ENCODE measurements around the gene OR2L5. TPM values are rescaled to one million over a fixed set of nuclear protein-coding genes. Genes with fewer than 3 reads are reported as not detected.

Gene OR2L5
- total RNA-seq, 1 experiment from 2014 or later: not detected

DNA sequence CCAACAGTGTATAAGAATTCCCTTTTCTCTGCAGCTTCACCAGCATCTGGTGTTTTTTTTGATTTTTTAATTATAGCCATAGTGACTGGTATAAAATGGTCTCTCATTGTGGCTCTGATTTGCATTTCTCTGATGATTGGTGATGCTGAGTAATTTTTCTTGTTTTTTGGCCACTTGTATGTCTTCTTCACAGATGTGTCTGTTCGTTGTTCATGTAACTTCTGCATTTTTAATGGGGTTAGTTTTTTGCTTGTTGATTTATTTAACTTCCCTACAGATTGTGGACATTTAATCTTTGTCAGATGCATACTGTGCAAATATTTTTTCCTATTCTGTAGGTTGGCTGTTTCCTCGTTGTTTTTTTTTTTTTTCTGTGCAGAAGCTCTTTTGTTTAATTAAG lies 20.5 kb upstream of the OR2L5 start:
- Histone ChIP-seq H3K9me3 (ENCODE audit: control insufficient read depth in 1 of 2, insufficient read depth in 1 of 2, low read depth in 1 of 2, low read length in 2 of 2) (peaks cover 4 to 13% of the 10 kb centered on the region in 2 experiments; a peak in 2 of 4 replicates), H3K4me3 (replicated peaks in 1 of 2; ENCODE audit: low read depth in 1 of 2, low read length in 2 of 2) (no peak overlapping the region), H3K4me2 (ENCODE audit: low read length) (no peak overlapping the region), H2AFZ (ENCODE audit: low read depth, low read length, poor library complexity, severe bottlenecking) (no peak overlapping the region), H3K36me3 (ENCODE audit: control insufficient read depth in 1 of 2, insufficient read depth in 2 of 2, low read length in 2 of 2) (no peaks in the 10 kb centered on the region), H3K9ac (ENCODE audit: low read length) (no peak overlapping the region), H3K79me2 (ENCODE audit: insufficient read depth, low read length) (no peaks in the 10 kb centered on the region), H3K27ac (ENCODE audit: low read depth, low read length) (no peak overlapping the region), H4K20me1 (ENCODE audit: insufficient read depth) (no peaks in the 10 kb centered on the region), H3K9me2 (ENCODE audit: insufficient read depth) (no peaks in the 10 kb centered on the region), H3K4me1 (ENCODE audit: control insufficient read depth in 1 of 2, insufficient read depth in 2 of 2, low read length in 2 of 2) (no peaks in the 10 kb centered on the region), H3K27me3 (ENCODE audit: insufficient read depth, low read length) (no peaks in the 10 kb centered on the region)
- ATAC-seq (no peak), DNase-seq (ENCODE audit: low read depth, low spot score) (no peak)
- BruUV-seq (replicated peaks): no TSS peak
- RAD21 ChIA-PET (ENCODE audit: low non-redundant PET in 1 of 2, low total read pairs in 2 of 2, uncharacterized antibody in 2 of 2, unreplicated experiment in 2 of 2): no interaction called here
- CTCF ChIA-PET: no interaction called here
- intact Hi-C loops (cut with micrococcal nuclease): no loop called here
- TF ChIP-seq, protein P1, sequence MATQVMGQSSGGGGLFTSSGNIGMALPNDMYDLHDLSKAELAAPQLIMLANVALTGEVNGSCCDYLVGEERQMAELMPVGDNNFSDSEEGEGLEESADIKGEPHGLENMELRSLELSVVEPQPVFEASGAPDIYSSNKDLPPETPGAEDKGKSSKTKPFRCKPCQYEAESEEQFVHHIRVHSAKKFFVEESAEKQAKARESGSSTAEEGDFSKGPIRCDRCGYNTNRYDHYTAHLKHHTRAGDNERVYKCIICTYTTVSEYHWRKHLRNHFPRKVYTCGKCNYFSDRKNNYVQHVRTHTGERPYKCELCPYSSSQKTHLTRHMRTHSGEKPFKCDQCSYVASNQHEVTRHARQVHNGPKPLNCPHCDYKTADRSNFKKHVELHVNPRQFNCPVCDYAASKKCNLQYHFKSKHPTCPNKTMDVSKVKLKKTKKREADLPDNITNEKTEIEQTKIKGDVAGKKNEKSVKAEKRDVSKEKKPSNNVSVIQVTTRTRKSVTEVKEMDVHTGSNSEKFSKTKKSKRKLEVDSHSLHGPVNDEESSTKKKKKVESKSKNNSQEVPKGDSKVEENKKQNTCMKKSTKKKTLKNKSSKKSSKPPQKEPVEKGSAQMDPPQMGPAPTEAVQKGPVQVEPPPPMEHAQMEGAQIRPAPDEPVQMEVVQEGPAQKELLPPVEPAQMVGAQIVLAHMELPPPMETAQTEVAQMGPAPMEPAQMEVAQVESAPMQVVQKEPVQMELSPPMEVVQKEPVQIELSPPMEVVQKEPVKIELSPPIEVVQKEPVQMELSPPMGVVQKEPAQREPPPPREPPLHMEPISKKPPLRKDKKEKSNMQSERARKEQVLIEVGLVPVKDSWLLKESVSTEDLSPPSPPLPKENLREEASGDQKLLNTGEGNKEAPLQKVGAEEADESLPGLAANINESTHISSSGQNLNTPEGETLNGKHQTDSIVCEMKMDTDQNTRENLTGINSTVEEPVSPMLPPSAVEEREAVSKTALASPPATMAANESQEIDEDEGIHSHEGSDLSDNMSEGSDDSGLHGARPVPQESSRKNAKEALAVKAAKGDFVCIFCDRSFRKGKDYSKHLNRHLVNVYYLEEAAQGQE (IDR thresholded peaks at IDR 0.05; ENCODE audit: low read depth): no peak
- TF ChIP-seq POLR2AphosphoS5 (IDR thresholded peaks at IDR 0.05; ENCODE audit: low read depth, low read length): no peak
- TF ChIP-seq ZFX (IDR thresholded peaks at IDR 0.05): no peak
- no peak for TF ChIP-seq JUND (IDR thresholded peaks at IDR 0.05)
- TF ChIP-seq, protein P2, sequence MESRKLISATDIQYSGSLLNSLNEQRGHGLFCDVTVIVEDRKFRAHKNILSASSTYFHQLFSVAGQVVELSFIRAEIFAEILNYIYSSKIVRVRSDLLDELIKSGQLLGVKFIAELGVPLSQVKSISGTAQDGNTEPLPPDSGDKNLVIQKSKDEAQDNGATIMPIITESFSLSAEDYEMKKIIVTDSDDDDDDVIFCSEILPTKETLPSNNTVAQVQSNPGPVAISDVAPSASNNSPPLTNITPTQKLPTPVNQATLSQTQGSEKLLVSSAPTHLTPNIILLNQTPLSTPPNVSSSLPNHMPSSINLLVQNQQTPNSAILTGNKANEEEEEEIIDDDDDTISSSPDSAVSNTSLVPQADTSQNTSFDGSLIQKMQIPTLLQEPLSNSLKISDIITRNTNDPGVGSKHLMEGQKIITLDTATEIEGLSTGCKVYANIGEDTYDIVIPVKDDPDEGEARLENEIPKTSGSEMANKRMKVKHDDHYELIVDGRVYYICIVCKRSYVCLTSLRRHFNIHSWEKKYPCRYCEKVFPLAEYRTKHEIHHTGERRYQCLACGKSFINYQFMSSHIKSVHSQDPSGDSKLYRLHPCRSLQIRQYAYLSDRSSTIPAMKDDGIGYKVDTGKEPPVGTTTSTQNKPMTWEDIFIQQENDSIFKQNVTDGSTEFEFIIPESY (IDR thresholded peaks at IDR 0.05; ENCODE audit: extremely low read depth, insufficient replicate concordance, low read length): no peak
- no peak for TF ChIP-seq CEBPB (IDR thresholded peaks at IDR 0.05; ENCODE audit: low read depth)
- no peak for TF ChIP-seq EZH2phosphoT487 (IDR thresholded peaks at IDR 0.05; ENCODE audit: borderline replicate concordance)
- TF ChIP-seq, protein P3, sequence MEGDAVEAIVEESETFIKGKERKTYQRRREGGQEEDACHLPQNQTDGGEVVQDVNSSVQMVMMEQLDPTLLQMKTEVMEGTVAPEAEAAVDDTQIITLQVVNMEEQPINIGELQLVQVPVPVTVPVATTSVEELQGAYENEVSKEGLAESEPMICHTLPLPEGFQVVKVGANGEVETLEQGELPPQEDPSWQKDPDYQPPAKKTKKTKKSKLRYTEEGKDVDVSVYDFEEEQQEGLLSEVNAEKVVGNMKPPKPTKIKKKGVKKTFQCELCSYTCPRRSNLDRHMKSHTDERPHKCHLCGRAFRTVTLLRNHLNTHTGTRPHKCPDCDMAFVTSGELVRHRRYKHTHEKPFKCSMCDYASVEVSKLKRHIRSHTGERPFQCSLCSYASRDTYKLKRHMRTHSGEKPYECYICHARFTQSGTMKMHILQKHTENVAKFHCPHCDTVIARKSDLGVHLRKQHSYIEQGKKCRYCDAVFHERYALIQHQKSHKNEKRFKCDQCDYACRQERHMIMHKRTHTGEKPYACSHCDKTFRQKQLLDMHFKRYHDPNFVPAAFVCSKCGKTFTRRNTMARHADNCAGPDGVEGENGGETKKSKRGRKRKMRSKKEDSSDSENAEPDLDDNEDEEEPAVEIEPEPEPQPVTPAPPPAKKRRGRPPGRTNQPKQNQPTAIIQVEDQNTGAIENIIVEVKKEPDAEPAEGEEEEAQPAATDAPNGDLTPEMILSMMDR (IDR thresholded peaks at IDR 0.05 in 2 of 3, conservative IDR thresholded peaks at IDR 0.05 in 1 of 3; ENCODE audit: borderline replicate concordance in 1 of 3, insufficient read depth in 1 of 3, low read depth in 2 of 3, low read length in 2 of 3): no peak
- TF ChIP-seq POLR2A (IDR thresholded peaks at IDR 0.05; ENCODE audit: borderline replicate concordance, extremely low read depth, insufficient read depth, insufficient read length): no peak
- TF ChIP-seq EZH2 (IDR thresholded peaks at IDR 0.05): no peak
- TF ChIP-seq, protein P4, sequence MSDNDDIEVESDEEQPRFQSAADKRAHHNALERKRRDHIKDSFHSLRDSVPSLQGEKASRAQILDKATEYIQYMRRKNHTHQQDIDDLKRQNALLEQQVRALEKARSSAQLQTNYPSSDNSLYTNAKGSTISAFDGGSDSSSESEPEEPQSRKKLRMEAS (IDR thresholded peaks at IDR 0.05): no peak
- no peak for TF ChIP-seq TCF7L2 (IDR thresholded peaks at IDR 0.05; ENCODE audit: borderline replicate concordance, extremely low read depth, insufficient read depth, insufficient read length)
- TF ChIP-seq SP1 (IDR thresholded peaks at IDR 0.05; ENCODE audit: low read depth): no peak
- POLR2A ChIA-PET: no interaction called here
